Heart left ventricle (tissue), 13 donors: ENCODE data around the gene NRSN1.

ENCODE experiments used
- CTCF ChIP-seq, 12 donors: fragments of 200-600 bp; sonication (generic) in 4 of 12; IDR thresholded peaks; one replicate each; pipeline versions ENCODE4 v1.5.0 to v1.8.0; 2018 to 2022; ENCODE audit warnings: antibody characterized with exemption in 12 of 12, mild to moderate bottlenecking in 5 of 12
- POLR2A ChIP-seq, 2 donors: fragments of 450-650 bp; IDR thresholded peaks; one replicate each; pipeline ENCODE4 v1.6.1; 2017; ENCODE audit warnings: antibody characterized with exemption in 2 of 2, mild to moderate bottlenecking in 2 of 2, moderate library complexity in 2 of 2
- donor health status: ischemic (EF 13 %, LVEDD 7.1; RV severe dilation, severe dysfunction).
- donor health status: DM: no; HTN: yes; CAD: no.
- donor health status: DM: no; HTN: no; CAD: no.
- donor health status: ischemic (EF 25% LVEDD 6.9; RV normal size, moderate dysfunction).
- donor health status: ischemic (EF 25% LVEDD 5.7; RV mildly dilated, moderate dysfunction).
- donor health status: ischemic (EF 35%, LVEDD 5.7; RV mildly dilated, moderate dysfunction).
- donor health status: nonischemic (EF 11% LVEDD 7.7; RV severe dilation, severe dysfunction).
- donor health status: DM: yes; HTN: yes; CAD: no.
- donor health status: PGD.
- donor health status: ischemic (EF 29% LVEDD 5.4; RV normal size, mild dysfunction).
- donor health status: nonischemic (EF 23%, LVEDD 6.1; RV moderate dilation, normal function).

GRCh38 chr6:24100024-24100769 is 25.8 kb upstream of the NRSN1 start:
- no peak for TF ChIP-seq CTCF (IDR thresholded peaks at IDR 0.05)
- TF ChIP-seq POLR2A (IDR thresholded peaks at IDR 0.05) = no peak
